Measurements from ENCODE around the gene AP3S2. TPM values are rescaled to one million over a fixed set of nuclear protein-coding genes. Genes with fewer than 3 reads are reported as not detected.

Gene AP3S2
- total RNA-seq, 1 experiment from 2014 or later: 35.7 TPM

DNA sequence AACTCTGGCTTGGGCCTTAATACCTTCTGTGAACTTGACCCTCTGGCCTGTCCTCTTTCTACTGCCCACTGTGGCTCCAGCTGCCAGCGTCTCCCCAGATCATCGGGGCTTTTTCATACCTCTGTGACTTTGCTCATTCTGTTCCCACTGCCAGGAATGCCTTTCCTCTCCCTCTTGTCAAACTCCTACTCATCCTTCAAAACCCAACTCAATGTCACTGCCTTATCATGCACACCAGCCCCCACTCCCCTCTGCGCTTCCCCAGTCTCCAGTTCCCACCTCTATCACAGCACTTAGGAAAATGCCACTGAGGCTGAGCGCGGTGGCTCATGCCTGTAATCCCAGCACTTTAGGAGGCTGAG, 84.0 kb downstream of the AP3S2 start:
- CTCF ChIA-PET: no interaction called here
- H3K36me3 Mint-ChIP-seq: no peaks in the 10 kb centered on the region
- no peak for ATAC-seq

DNA sequence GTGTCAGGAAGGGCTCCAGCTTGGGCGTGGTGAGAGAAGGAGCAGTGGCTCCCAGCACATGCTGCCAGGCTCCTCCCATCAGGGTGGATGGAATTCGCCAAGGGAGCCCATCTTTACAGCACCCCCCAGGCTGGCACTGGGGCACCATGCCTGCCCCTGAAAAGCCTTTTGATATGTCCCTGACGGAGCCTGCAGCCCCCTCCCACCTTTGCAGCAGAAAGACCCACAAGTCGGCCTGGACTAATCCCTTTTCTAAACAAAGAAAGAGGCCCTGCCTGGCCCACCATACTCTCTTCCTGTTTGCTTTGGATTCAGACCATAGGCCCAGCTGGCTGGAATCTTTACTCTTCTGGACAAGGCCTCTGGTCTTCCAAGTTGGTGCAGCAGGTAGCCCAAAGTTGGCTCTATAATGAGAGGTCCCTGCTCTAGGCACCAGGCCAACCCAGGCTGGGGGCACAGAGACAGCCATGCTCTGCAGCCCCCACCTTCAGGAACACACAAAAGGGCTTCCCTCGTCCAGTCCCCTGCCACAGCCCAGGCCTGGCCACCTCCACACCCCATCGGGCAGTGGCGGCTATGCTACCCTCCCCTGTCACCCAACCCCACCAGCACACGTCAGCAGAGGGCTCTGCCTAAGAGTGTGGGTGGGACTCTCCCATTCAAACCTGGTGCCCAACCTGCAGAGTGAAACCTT, 84.6 kb downstream of the AP3S2 start:
- ChIA-PET CTCF (no interaction called here), POLR2A (no interaction called here)
- no peak for DNase-seq (ENCODE audit: low spot score)
- TF ChIP-seq GABPB1 (CRISPR knock-in tag; IDR thresholded peaks at IDR 0.05) (peak; percentile 39; the same call in 1 of the 2 replicates), ZNF423 (CRISPR knock-in tag; IDR thresholded peaks at IDR 0.05) (no peak)
- Mint-ChIP-seq H3K4me1 (peaks cover 18% of the 10 kb centered on the region), H3K27ac (no peak overlapping the region), H3K27me3 (ENCODE audit: low read depth) (peaks cover 7% of the 10 kb centered on the region), H3K36me3 (no peaks in the 10 kb centered on the region), H3K4me3 (no peak overlapping the region), H3K9me3 (no peaks in the 10 kb centered on the region)
- no peak for ATAC-seq

More for the DNA sequence above, 84.0 kb downstream of the AP3S2 start:
- no peaks in the 10 kb centered on the region for H3K9me3 Mint-ChIP-seq
- peaks cover 12% of the 10 kb centered on the region for H3K27me3 Mint-ChIP-seq (ENCODE audit: low read depth)
- TF ChIP-seq TEAD4 (CRISPR knock-in tag; IDR thresholded peaks at IDR 0.05): no peak
- TF ChIP-seq NFYB (CRISPR knock-in tag; conservative IDR thresholded peaks at IDR 0.05; ENCODE audit: low read depth): no peak
- TF ChIP-seq MXD4 (CRISPR knock-in tag; IDR thresholded peaks at IDR 0.05; ENCODE audit: borderline replicate concordance): no peak
- TF ChIP-seq, protein P1, sequence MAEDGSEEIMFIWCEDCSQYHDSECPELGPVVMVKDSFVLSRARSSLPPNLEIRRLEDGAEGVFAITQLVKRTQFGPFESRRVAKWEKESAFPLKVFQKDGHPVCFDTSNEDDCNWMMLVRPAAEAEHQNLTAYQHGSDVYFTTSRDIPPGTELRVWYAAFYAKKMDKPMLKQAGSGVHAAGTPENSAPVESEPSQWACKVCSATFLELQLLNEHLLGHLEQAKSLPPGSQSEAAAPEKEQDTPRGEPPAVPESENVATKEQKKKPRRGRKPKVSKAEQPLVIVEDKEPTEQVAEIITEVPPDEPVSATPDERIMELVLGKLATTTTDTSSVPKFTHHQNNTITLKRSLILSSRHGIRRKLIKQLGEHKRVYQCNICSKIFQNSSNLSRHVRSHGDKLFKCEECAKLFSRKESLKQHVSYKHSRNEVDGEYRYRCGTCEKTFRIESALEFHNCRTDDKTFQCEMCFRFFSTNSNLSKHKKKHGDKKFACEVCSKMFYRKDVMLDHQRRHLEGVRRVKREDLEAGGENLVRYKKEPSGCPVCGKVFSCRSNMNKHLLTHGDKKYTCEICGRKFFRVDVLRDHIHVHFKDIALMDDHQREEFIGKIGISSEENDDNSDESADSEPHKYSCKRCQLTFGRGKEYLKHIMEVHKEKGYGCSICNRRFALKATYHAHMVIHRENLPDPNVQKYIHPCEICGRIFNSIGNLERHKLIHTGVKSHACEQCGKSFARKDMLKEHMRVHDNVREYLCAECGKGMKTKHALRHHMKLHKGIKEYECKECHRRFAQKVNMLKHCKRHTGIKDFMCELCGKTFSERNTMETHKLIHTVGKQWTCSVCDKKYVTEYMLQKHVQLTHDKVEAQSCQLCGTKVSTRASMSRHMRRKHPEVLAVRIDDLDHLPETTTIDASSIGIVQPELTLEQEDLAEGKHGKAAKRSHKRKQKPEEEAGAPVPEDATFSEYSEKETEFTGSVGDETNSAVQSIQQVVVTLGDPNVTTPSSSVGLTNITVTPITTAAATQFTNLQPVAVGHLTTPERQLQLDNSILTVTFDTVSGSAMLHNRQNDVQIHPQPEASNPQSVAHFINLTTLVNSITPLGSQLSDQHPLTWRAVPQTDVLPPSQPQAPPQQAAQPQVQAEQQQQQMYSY (CRISPR knock-in tag; IDR thresholded peaks at IDR 0.05): no peak
- TF ChIP-seq, protein P2, sequence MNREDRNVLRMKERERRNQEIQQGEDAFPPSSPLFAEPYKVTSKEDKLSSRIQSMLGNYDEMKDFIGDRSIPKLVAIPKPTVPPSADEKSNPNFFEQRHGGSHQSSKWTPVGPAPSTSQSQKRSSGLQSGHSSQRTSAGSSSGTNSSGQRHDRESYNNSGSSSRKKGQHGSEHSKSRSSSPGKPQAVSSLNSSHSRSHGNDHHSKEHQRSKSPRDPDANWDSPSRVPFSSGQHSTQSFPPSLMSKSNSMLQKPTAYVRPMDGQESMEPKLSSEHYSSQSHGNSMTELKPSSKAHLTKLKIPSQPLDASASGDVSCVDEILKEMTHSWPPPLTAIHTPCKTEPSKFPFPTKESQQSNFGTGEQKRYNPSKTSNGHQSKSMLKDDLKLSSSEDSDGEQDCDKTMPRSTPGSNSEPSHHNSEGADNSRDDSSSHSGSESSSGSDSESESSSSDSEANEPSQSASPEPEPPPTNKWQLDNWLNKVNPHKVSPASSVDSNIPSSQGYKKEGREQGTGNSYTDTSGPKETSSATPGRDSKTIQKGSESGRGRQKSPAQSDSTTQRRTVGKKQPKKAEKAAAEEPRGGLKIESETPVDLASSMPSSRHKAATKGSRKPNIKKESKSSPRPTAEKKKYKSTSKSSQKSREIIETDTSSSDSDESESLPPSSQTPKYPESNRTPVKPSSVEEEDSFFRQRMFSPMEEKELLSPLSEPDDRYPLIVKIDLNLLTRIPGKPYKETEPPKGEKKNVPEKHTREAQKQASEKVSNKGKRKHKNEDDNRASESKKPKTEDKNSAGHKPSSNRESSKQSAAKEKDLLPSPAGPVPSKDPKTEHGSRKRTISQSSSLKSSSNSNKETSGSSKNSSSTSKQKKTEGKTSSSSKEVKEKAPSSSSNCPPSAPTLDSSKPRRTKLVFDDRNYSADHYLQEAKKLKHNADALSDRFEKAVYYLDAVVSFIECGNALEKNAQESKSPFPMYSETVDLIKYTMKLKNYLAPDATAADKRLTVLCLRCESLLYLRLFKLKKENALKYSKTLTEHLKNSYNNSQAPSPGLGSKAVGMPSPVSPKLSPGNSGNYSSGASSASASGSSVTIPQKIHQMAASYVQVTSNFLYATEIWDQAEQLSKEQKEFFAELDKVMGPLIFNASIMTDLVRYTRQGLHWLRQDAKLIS (CRISPR knock-in tag; IDR thresholded peaks at IDR 0.05; ENCODE audit: borderline replicate concordance): no peak
- TF ChIP-seq, protein P3, sequence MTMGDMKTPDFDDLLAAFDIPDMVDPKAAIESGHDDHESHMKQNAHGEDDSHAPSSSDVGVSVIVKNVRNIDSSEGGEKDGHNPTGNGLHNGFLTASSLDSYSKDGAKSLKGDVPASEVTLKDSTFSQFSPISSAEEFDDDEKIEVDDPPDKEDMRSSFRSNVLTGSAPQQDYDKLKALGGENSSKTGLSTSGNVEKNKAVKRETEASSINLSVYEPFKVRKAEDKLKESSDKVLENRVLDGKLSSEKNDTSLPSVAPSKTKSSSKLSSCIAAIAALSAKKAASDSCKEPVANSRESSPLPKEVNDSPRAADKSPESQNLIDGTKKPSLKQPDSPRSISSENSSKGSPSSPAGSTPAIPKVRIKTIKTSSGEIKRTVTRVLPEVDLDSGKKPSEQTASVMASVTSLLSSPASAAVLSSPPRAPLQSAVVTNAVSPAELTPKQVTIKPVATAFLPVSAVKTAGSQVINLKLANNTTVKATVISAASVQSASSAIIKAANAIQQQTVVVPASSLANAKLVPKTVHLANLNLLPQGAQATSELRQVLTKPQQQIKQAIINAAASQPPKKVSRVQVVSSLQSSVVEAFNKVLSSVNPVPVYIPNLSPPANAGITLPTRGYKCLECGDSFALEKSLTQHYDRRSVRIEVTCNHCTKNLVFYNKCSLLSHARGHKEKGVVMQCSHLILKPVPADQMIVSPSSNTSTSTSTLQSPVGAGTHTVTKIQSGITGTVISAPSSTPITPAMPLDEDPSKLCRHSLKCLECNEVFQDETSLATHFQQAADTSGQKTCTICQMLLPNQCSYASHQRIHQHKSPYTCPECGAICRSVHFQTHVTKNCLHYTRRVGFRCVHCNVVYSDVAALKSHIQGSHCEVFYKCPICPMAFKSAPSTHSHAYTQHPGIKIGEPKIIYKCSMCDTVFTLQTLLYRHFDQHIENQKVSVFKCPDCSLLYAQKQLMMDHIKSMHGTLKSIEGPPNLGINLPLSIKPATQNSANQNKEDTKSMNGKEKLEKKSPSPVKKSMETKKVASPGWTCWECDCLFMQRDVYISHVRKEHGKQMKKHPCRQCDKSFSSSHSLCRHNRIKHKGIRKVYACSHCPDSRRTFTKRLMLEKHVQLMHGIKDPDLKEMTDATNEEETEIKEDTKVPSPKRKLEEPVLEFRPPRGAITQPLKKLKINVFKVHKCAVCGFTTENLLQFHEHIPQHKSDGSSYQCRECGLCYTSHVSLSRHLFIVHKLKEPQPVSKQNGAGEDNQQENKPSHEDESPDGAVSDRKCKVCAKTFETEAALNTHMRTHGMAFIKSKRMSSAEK (CRISPR knock-in tag; IDR thresholded peaks at IDR 0.05; ENCODE audit: borderline replicate concordance): no peak
- TF ChIP-seq, protein P4, sequence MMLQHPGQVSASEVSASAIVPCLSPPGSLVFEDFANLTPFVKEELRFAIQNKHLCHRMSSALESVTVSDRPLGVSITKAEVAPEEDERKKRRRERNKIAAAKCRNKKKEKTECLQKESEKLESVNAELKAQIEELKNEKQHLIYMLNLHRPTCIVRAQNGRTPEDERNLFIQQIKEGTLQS (CRISPR knock-in tag; conservative IDR thresholded peaks at IDR 0.05): no peak
- no peak for TF ChIP-seq ZBTB21 (CRISPR knock-in tag; IDR thresholded peaks at IDR 0.05; ENCODE audit: borderline replicate concordance)
- H3K4me3 Mint-ChIP-seq: no peak overlapping the region
- peaks cover 18% of the 10 kb centered on the region for H3K4me1 Mint-ChIP-seq
- POLR2A ChIA-PET: no interaction called here
- DNase-seq (ENCODE audit: low spot score): no peak
- H3K27ac Mint-ChIP-seq: no peak overlapping the region
